Heart right ventricle (tissue), 16 donors: ENCODE results near the gene NGEF. TPM values are rescaled to one million over a fixed set of nuclear protein-coding genes. Genes with fewer than 3 reads are reported as not detected.

Experiments used
- ATAC-seq, 8 donors: fragments of 200-7000 bp; cut with Tn5 transposase; one replicate each; pipeline ENCODE4 v1.9.1; 2020; ENCODE audit warnings: mild to moderate bottlenecking in 8 of 8, moderate library complexity in 8 of 8, moderate number of reproducible peaks in 1 of 8
- DNase-seq, 2 donors: peaks; one replicate each; pipeline ENCODE4 v3.0.0-alpha.2; 2020
- H3K27ac ChIP-seq, 10 donors: fragments of 200-600 bp; sonication (generic) in 2 of 10; one replicate each; pipeline versions ENCODE4 v1.5.0 to v1.8.0; 2020 to 2022; ENCODE audit warnings: mild to moderate bottlenecking in 3 of 10
- H3K27me3 ChIP-seq, 7 donors: fragments of 200-600 bp; one replicate each; pipeline ENCODE4 v1.8.0; 2021 to 2022; ENCODE audit warnings: mild to moderate bottlenecking in 2 of 7
- H3K36me3 ChIP-seq, 9 donors: fragments of 200-600 bp; sonication (generic) in 1 of 9; one replicate each; pipeline versions ENCODE4 v1.5.0 to v1.8.0; 2020 to 2022; ENCODE audit warnings: mild to moderate bottlenecking in 2 of 9
- H3K4me1 ChIP-seq, 9 donors: fragments of 200-600 bp; sonication (generic) in 1 of 9; one replicate each; pipeline versions ENCODE4 v1.5.0 to v1.8.0; 2020 to 2022; ENCODE audit warnings: mild to moderate bottlenecking in 4 of 9
- H3K4me3 ChIP-seq, 10 donors: fragments of 200-600 bp; sonication (generic) in 2 of 10; one replicate each; pipeline versions ENCODE4 v1.5.0 to v1.8.0; 2020 to 2022; ENCODE audit warnings: mild to moderate bottlenecking in 7 of 10, moderate library complexity in 2 of 10
- H3K9me3 ChIP-seq, 11 donors: fragments of 200-600 bp in 10 of 11; sonication (generic) in 2 of 11; one replicate each; pipeline versions ENCODE4 v1.5.0 to v1.8.0; 2013 to 2022; ENCODE audit warnings: mild to moderate bottlenecking in 2 of 11, control low read depth in 1 of 11, moderate library complexity in 1 of 11
- CTCF ChIP-seq, 9 donors: fragments of 200-600 bp; sonication (generic) in 2 of 9; IDR thresholded peaks; one replicate each; pipeline versions ENCODE4 v1.5.0 to v1.8.0; 2021 to 2022; ENCODE audit warnings: antibody characterized with exemption in 9 of 9, mild to moderate bottlenecking in 5 of 9, moderate library complexity in 1 of 9
- WGBS, 2 donors: extraction: QIAGEN DNeasy Blood & Tissue Kit; methylation state at CpG; one replicate each; pipeline ENCODE4 v1.1.7; 2013; ENCODE audit warnings: inconsistent platforms in 1 of 2; 5-methylcytosine and 5-hydroxymethylcytosine counted together
- intact Hi-C, 10 donors: fragments of 100-400 bp; cut with DNase I; formaldehyde crosslinking; loops; one replicate each; pipeline versions ENCODE4 v1.11.1 to v1.14.2; 2022
- polyA plus RNA-seq, 2 donors: library from polyadenylated mRNA; stranded (reverse); fragments of 200-250 nt; gene quantifications; one replicate each; pipeline ENCODE4 v1.2.3, GENCODE V29; 2013
- total RNA-seq, 10 donors: library from RNA; stranded (reverse); fragmentation: NEBNext Ultra II Directional in 3 of 10; extraction: Animal tissue kit (Norgen Biotek cat#: 25700) in 3 of 10; gene quantifications; one replicate each; pipeline versions ENCODE4 v1.2.1 to v1.2.4, GENCODE V29; 2021 to 2023
- donor health status: Arrhythmogenic right ventricular cardiomyopathy.
- donor health status: ischemic (EF 13 %, LVEDD 7.1; RV severe dilation, severe dysfunction).
- donor health status: healthy with polysubstance abuse.
- donor health status: DM: no; HTN: yes; CAD: no.
- donor health status: DM: no; HTN: no; CAD: no.
- donor health status: ischemic (EF 25% LVEDD 6.9; RV normal size, moderate dysfunction).
- donor health status: ischemic (EF 25% LVEDD 5.7; RV mildly dilated, moderate dysfunction).
- donor health status: healthy.
- donor health status: DM: yes; HTN: yes; CAD: no.
- donor health status: Ischemic cardiomyopathy.
- donor health status: ischemic (EF 35%, LVEDD 5.7; RV mildly dilated, moderate dysfunction).
- donor health status: nonischemic (EF 11% LVEDD 7.7; RV severe dilation, severe dysfunction).
- donor health status: DM: yes; HTN: yes; CAD: no.
- donor health status: PGD.
- donor health status: ischemic (EF 29% LVEDD 5.4; RV normal size, mild dysfunction).
- donor health status: nonischemic (EF 23%, LVEDD 6.1; RV moderate dilation, normal function).

NGEF gene
- total and polyA plus RNA-seq, 12 donors = 0.27 to 0.75 (median 0.54) TPM; not detected in 3

- Histone ChIP-seq H3K4me1 (no peaks in the 10 kb centered on the region), H3K36me3 (no peaks in the 10 kb centered on the region), H3K4me3 (no peak overlapping the region), H3K27ac (no peak overlapping the region), H3K27me3 (no peaks in the 10 kb centered on the region), H3K9me3 (no peaks in the 10 kb centered on the region)
- intact Hi-C loops = loop anchor here in 1 of 10 donors (10.0 kb wide), 1 partner anchor 177 kb away; no protein-coding TSS in a partner anchor
- no peak for DNase-seq
- ATAC-seq = no peak
- no peak for TF ChIP-seq CTCF (IDR thresholded peaks at IDR 0.05)
- 80 to 81% methylated on average over 27 of the region's 27 CpGs for WGBS, 2 donors
Observed at GRCh38 chr2:233031556-233032500, 18.8 kb upstream of the NGEF start.

GRCh38 chr2:233029321-233029720 is 16.3 kb upstream of the NGEF start:
- 93 to 95% methylated on average over 9 of the region's 9 CpGs for WGBS, 2 donors

GRCh38 chr2:233026198-233026813 is 13.2 kb upstream of the NGEF start:
- Histone ChIP-seq H3K27ac (no peak overlapping the region), H3K4me1 (no peaks in the 10 kb centered on the region), H3K36me3 (no peaks in the 10 kb centered on the region), H3K9me3 (no peaks in the 10 kb centered on the region), H3K27me3 (peaks cover 0 to 13% (median 0%) of the 10 kb centered on the region in 7 donors), H3K4me3 (no peak overlapping the region)
- no peak for TF ChIP-seq CTCF (IDR thresholded peaks at IDR 0.05)
- WGBS, 2 donors = 78 to 80% methylated on average over 4 of the region's 4 CpGs
- ATAC-seq (no peak), DNase-seq (no peak)
- intact Hi-C loops = no loop called here

More at GRCh38 chr2:233029321-233029720, 16.3 kb upstream of the NGEF start:
- Histone ChIP-seq H3K27ac (no peak overlapping the region), H3K27me3 (peaks cover 0 to 3% (median 0%) of the 10 kb centered on the region in 7 donors), H3K4me1 (no peaks in the 10 kb centered on the region), H3K4me3 (no peak overlapping the region), H3K9me3 (no peaks in the 10 kb centered on the region), H3K36me3 (no peaks in the 10 kb centered on the region)
- ATAC-seq (no peak), DNase-seq (no peak)
- TF ChIP-seq CTCF (IDR thresholded peaks at IDR 0.05) = peak in 1 of 9 donors; percentile 7
- intact Hi-C loops = no loop called here

GRCh38 chr2:233025706-233026105 is 12.7 kb upstream of the NGEF start:
- no peak overlapping the region for H3K27ac ChIP-seq
- 82% methylated on average over 7 of the region's 7 CpGs for whole genome bisulfite sequencing, 2 donors
- H3K4me3 ChIP-seq = no peak overlapping the region
- TF ChIP-seq CTCF (IDR thresholded peaks at IDR 0.05) = no peak
- no peaks in the 10 kb centered on the region for H3K9me3 ChIP-seq
- ATAC-seq (no peak), DNase-seq (no peak)
- intact Hi-C loops = no loop called here
- H3K4me1 ChIP-seq = no peaks in the 10 kb centered on the region
- peaks cover 0 to 13% (median 0%) of the 10 kb centered on the region in 7 donors for H3K27me3 ChIP-seq
- H3K36me3 ChIP-seq = no peaks in the 10 kb centered on the region
